GM18505 (cell line): ENCODE measurements around the gene EXOC4.

ENCODE experiments used
- ATAC-seq: cut with Tn5 transposase; IDR thresholded peaks from one replicate; pipeline ENCODE4 v1.9.1; 2021; ENCODE audit not compliant: unreplicated experiment
- POLR2A ChIP-seq: IDR thresholded peaks from 4 replicates; pipeline ENCODE4 v1.6.1; 2011; ENCODE audit warnings: borderline replicate concordance; ENCODE audit not compliant: insufficient read depth, insufficient read length; ENCODE audit errors: extremely low read depth

Gene EXOC4

DNA sequence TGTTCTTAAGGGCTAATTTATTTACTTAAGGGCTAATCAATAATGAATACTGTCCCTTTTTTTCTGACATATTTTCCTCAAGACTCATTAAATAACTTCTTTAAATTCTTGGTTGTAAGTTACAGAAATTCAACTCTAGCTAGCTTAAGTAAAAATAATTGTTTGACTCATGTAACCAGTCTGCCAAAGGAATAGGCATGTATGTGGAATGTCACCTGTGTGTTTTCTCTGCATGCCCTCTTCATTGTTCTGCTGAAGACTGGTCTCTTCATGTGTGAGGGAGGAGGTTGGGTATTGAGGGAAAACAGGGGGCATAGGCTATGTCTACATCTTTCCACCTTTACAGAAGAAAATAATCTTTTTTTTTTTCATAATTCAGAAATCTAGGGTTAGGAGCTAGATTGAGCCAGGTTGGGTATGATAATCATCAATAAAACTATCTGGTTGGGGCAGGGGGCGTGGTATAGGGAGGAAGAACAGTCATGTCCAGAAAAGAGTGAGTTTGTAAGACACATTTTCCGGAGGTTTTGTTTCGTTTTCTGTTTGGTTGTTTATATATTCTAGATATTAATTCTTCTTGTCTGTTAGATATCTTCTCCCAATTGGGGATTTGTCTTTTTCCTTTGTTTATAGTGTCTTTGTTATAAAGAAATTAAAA lies 37.9 kb downstream of the EXOC4 start:
- no peak for TF ChIP-seq POLR2A
- ATAC-seq = no peak

- no peak for TF ChIP-seq POLR2A
Observed at GRCh38 chr7:133292631-133293030, 39.8 kb downstream of the EXOC4 start.

GRCh38 chr7:133293384-133294160 lies 40.7 kb downstream of the EXOC4 start:
- no peak for TF ChIP-seq POLR2A
- ATAC-seq = no peak

More at GRCh38 chr7:133292631-133293030, 39.8 kb downstream of the EXOC4 start:
- no peak for ATAC-seq

DNA sequence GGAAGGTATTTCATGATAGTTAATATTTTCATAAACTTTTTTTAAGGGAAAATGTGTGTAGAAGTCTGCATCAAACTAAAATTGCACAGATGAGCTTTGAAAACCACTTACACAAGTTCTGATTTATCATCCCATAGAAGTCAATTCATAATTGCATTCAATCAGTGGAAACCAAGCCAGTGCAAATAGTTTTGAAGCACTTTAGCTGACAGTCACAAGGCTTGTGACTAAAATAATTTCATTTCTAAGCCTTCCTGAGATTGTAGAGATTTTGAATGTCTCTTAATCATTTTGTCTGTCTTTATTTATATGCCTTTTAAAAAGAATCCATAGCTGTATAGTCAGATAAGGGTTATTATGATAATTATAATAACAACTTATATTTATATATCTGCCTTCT lies 41.4 kb downstream of the EXOC4 start:
- ATAC-seq = no peak
- no peak for TF ChIP-seq POLR2A

- TF ChIP-seq POLR2A = no peak
- ATAC-seq = no peak
Observed at GRCh38 chr7:133295484-133295883, 42.6 kb downstream of the EXOC4 start.

- no peak for TF ChIP-seq POLR2A
- ATAC-seq = no peak
Observed at GRCh38 chr7:133297093-133297492, 44.2 kb downstream of the EXOC4 start.

GRCh38 chr7:133298080-133298479 lies 45.2 kb downstream of the EXOC4 start:
- no peak for ATAC-seq
- no peak for TF ChIP-seq POLR2A

DNA sequence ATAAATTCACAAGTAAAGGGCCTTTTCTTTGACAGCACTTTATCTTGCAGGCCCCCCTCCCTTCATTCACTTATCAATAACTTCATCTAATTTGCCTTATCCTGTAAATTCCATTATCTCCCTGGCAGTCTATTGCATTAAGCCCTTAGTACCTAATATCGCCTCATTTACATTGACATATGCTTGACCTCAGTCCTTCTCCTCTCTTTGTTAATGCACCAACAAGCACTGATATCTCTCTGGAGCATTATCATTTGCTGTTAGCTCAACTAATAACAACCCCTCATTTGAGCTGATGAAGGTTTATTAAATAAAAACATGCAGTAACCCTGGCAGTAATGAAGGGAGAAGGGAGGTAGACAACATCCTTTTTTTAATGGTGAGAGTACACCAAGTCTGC lies 46.8 kb downstream of the EXOC4 start:
- no peak for ATAC-seq
- no peak for TF ChIP-seq POLR2A

DNA sequence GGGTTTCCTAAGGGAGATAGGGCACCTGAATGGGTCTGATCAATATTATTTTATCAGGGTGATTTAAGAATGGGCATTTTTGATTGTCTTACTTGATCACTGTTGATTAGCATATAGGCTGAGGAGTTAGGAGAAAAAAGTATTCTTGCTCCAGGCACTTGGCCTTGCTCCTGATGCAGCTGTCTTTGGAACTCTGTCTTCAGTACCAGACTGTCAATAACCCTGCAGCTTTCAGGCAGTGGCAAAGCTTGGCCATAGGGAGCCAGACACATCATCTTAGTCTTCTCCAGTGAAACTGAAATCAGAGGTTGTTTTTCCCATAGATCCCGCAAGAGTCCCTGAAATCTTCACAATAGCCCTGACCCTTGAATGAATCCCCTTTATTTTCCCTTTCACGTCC lies 47.2 kb downstream of the EXOC4 start:
- TF ChIP-seq POLR2A = no peak
- no peak for ATAC-seq

DNA sequence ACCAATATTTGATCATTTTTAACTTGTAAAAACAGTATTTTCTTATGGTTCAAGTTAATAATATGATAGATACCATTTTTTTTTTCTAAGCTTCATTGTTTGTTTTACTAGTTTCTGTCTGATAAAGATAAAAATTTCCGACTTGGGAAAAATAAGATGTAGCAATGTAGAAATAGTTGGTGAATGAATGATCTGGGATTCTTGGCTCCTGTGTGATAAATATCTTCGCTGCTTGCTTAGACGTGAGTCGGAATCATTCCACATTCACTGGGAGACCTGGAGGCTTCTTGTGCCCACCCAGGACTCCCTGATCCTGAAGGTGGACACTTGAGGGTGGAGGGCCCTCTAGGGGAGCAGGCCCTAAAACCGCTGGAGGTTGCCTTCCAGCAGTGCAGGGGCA lies 47.9 kb downstream of the EXOC4 start:
- no peak for ATAC-seq
- no peak for TF ChIP-seq POLR2A

- no peak for TF ChIP-seq POLR2A
- no peak for ATAC-seq
Observed at GRCh38 chr7:133301444-133301843, 48.6 kb downstream of the EXOC4 start.

GRCh38 chr7:133303372-133303771 lies 50.5 kb downstream of the EXOC4 start:
- no peak for ATAC-seq
- TF ChIP-seq POLR2A = no peak

DNA sequence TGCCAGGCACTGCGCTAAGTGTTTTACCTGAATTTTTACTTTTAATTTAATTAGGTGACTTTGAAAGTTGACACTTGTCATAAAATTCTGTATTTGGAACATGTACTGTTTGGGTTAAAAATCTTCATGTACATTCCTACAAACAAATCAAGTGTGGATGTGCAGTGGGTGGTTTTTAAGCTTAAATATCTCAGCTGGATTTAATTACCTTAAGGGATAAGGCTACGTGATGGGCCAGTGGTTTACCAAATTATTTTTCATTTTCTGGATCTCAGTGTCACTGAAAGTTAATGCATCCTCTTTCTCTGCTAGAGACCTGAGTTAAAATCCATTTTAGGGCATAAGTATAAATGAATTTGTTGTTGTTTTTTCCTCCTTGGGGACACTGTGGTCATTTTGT lies 51.1 kb downstream of the EXOC4 start:
- no peak for ATAC-seq
- no peak for TF ChIP-seq POLR2A

DNA sequence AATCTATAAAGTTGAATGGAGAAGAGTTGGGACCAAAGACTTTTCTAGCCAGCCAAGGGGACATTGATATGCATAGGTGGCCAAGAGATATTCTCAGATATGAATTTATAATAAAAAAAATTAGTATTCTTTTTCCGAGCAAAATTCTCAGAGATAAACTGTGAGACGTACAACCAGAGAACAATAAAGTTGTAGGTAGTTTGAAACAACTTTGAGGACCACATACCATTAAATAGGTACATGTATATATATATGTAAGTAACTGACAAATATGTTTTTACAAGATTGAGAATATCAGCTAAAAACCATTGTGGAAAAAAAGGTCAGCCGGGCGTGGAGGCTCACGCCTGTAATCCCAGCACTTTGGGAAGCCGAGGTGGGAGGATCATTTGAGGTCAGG lies 56.5 kb downstream of the EXOC4 start:
- no peak for TF ChIP-seq POLR2A
- no peak for ATAC-seq

GRCh38 chr7:133310232-133310862 lies 57.5 kb downstream of the EXOC4 start:
- ATAC-seq = no peak

GRCh38 chr7:133313575-133313974 lies 60.7 kb downstream of the EXOC4 start:
- TF ChIP-seq POLR2A = no peak
- ATAC-seq = no peak

More at GRCh38 chr7:133310232-133310862, 57.5 kb downstream of the EXOC4 start:
- no peak for TF ChIP-seq POLR2A
